ENCODE results near the gene TNIK.

The TNIK gene

DNA sequence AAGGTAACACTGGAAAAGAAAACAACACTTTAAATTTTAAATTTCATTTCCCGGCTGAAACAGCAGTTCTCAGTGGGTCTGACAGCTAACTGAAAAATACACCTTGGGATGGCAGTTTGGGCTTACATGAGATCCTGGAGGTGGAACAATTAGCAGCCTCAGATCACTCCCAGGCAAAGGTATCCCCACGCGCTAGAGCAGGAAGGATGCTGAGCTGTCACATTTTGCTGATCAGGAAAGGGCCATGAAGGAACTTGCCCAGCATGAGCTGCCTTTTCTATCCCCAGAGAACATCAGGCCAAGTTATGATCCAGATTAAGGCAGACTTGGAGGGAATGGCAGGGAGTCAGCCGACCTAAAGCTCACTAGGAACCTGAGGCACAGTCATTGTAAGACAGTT lies 228.8 kb downstream of the TNIK start:
- TF ChIP-seq CTCF (IDR thresholded peaks at IDR 0.05) = no peak
- Histone ChIP-seq H3K4me2 (ENCODE audit: low read length) (no peak overlapping the region), H3K9me3 (ENCODE audit: control insufficient read depth, low read length) (no peaks in the 10 kb centered on the region), H3K4me1 (peaks cover 3% of the 10 kb centered on the region), H2AFZ (no peak overlapping the region), H3K79me2 (no peaks in the 10 kb centered on the region), H3K27me3 (ENCODE audit: control insufficient read depth, insufficient read depth, low read length) (no peaks in the 10 kb centered on the region), H3K4me3 (ENCODE audit: low read depth, low read length) (no peak overlapping the region), H3K9ac (no peak overlapping the region), H3K27ac (no peak overlapping the region), H3K36me3 (ENCODE audit: control insufficient read depth, insufficient read depth, low read length) (no peaks in the 10 kb centered on the region)

DNA sequence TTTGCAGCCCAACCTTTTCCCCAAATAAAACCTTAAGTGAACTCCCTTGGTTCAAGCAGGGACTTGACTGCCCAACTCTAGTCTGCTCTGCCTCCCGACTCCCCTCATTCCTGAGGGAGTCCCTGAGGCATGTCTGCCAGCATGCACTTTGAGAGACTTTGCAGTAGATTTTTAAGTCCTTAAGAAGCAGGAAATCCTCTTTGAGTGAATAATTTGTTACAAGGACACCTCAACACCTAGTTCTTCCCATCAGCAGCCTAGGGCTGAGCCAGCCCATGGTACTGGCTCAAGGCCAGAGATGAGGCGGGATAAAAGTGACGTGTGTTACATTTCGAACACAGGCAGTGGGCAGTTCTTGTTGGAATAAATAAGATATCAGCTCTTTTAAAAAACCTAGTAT lies 229.3 kb downstream of the TNIK start:
- H3K4me3 ChIP-seq (ENCODE audit: low read depth, low read length) = no peak overlapping the region
- no peak overlapping the region for H3K4me2 ChIP-seq (ENCODE audit: low read length)
- H3K9me3 ChIP-seq (ENCODE audit: control insufficient read depth, low read length) = no peaks in the 10 kb centered on the region
- H3K27me3 ChIP-seq (ENCODE audit: control insufficient read depth, insufficient read depth, low read length) = no peaks in the 10 kb centered on the region
- no peak overlapping the region for H3K27ac ChIP-seq
- peaks cover 3% of the 10 kb centered on the region for H3K4me1 ChIP-seq
- H3K79me2 ChIP-seq = no peaks in the 10 kb centered on the region
- H3K36me3 ChIP-seq (ENCODE audit: control insufficient read depth, insufficient read depth, low read length) = no peaks in the 10 kb centered on the region
- no peak overlapping the region for H2AFZ ChIP-seq
- no peak for TF ChIP-seq CTCF (IDR thresholded peaks at IDR 0.05)
- no peak overlapping the region for H3K9ac ChIP-seq

DNA sequence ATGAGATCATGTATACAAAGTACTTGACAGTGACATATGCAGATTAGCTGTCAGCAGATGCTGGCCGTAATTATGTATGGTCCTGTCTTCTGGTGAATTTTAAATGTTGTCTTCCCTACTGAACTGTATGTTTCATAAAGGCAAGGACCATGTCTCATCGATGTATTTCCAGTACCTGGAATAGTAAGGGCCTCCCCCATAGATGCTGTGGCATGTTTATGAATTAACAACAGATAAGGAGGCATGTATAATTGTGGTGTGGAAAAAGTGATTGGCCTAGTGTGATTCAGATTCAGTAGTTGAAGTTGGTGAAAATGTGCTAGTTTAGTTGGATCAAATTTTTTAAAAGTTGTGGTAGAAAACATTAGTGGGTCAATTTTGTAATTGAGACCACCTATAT lies 231.0 kb downstream of the TNIK start:
- Histone ChIP-seq H3K4me3 (ENCODE audit: low read depth, low read length) (no peak overlapping the region), H3K27me3 (ENCODE audit: control insufficient read depth, insufficient read depth, low read length) (no peaks in the 10 kb centered on the region), H3K4me1 (peaks cover 3% of the 10 kb centered on the region), H3K9me3 (ENCODE audit: control insufficient read depth, low read length) (no peaks in the 10 kb centered on the region), H3K4me2 (ENCODE audit: low read length) (no peak overlapping the region), H3K9ac (no peak overlapping the region), H3K27ac (no peak overlapping the region), H3K79me2 (no peaks in the 10 kb centered on the region), H3K36me3 (ENCODE audit: control insufficient read depth, insufficient read depth, low read length) (no peaks in the 10 kb centered on the region), H2AFZ (no peak overlapping the region)
- no peak for TF ChIP-seq CTCF (IDR thresholded peaks at IDR 0.05)

- Histone ChIP-seq H2AFZ (no peak overlapping the region), H3K27ac (no peak overlapping the region), H3K4me1 (peaks cover 3% of the 10 kb centered on the region), H3K9ac (no peak overlapping the region), H3K9me3 (ENCODE audit: control insufficient read depth, low read length) (no peaks in the 10 kb centered on the region), H3K4me3 (ENCODE audit: low read depth, low read length) (no peak overlapping the region), H3K36me3 (ENCODE audit: control insufficient read depth, insufficient read depth, low read length) (no peaks in the 10 kb centered on the region), H3K79me2 (no peaks in the 10 kb centered on the region), H3K4me2 (ENCODE audit: low read length) (no peak overlapping the region), H3K27me3 (ENCODE audit: control insufficient read depth, insufficient read depth, low read length) (no peaks in the 10 kb centered on the region)
- no peak for TF ChIP-seq CTCF (IDR thresholded peaks at IDR 0.05)
Observed at GRCh38 chr3:171228240-171228639, 232.0 kb downstream of the TNIK start.

- no peak overlapping the region for H3K4me2 ChIP-seq (ENCODE audit: low read length)
- no peak overlapping the region for H3K9ac ChIP-seq
- H3K36me3 ChIP-seq (ENCODE audit: control insufficient read depth, insufficient read depth, low read length) = no peaks in the 10 kb centered on the region
- TF ChIP-seq CTCF (IDR thresholded peaks at IDR 0.05) = no peak
- no peaks in the 10 kb centered on the region for H3K79me2 ChIP-seq
- no peak overlapping the region for H3K27ac ChIP-seq
- H3K27me3 ChIP-seq (ENCODE audit: control insufficient read depth, insufficient read depth, low read length) = no peaks in the 10 kb centered on the region
- peaks cover 3% of the 10 kb centered on the region for H3K4me1 ChIP-seq
- no peak overlapping the region for H2AFZ ChIP-seq
- no peaks in the 10 kb centered on the region for H3K9me3 ChIP-seq (ENCODE audit: control insufficient read depth, low read length)
- no peak overlapping the region for H3K4me3 ChIP-seq (ENCODE audit: low read depth, low read length)
Observed at GRCh38 chr3:171227828-171228227, 232.4 kb downstream of the TNIK start.
